GM18508 (cell line): ENCODE measurements around the gene GTF3A.
"Not testable (repeated sequence)": the region's sequence is repeated elsewhere in the genome, so short reads cannot be mapped to it uniquely, and the experiment has no call there.

ENCODE experiments used
- ATAC-seq: cut with Tn5 transposase; IDR thresholded peaks from one replicate; pipeline ENCODE4 v1.9.1; 2021; ENCODE audit warnings: moderate number of reproducible peaks; ENCODE audit not compliant: insufficient read depth, unreplicated experiment

The GTF3A gene

GRCh38 chr13:27424246-27425157 is at the start of gene GTF3A:
Gene GTF3A (plus strand): TSS chr13:27424619.
- peak; percentile 28 for ATAC-seq

GRCh38 chr13:27374650-27375049 is 49.8 kb upstream of the GTF3A start:
- ATAC-seq: no peak

DNA sequence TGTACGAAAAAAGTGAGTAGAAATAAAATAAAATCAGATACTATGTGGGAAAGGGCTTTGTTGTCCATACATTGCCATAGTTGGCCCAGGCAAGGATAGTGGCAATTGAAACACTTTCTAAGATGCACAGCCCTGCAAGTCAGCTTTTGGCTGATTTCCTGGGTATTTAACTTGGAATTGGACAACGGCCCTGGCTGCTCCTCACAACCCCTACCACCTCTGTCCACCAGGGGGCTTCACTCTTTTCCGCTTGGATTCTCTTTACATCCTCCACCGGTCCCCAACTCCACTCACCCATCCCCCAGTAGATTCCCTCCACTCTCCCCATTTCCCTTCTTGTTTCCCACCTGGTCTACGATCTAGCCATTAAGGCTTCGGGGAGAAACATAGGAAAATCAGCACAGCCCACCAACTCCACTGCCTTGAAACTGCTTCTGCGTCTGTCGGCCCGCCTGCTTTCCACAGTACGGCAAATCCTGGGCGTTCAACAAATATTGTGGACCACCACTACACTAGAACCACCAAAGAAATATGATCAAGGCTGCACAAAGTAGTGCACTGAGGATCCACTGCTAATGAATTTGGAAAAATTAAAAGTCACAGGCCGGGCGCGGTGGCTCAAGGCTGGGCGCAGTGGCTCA is 48.6 kb upstream of the GTF3A start:
- no peak for ATAC-seq

DNA sequence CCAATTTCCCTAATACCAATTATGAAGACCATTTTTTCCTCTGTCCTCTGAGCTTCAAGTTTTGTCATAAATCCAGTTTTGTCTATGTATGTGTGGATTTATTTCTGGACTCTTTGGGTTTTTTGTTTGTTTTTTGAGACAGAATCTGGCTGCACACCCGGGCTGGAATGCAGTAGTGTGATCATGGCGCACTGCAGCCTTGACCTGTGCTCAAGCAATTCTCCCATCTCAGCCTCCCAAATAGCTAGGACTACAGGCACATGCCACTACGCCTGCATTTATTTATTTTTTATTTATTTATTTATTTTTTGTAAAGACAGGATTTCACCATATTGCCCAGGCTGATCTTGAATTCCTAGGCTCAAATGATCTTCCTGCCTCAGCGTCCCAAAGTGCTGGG is 45.3 kb upstream of the GTF3A start:
- no peak for ATAC-seq

- ATAC-seq: no peak
Measured at GRCh38 chr13:27379694-27380641, 44.5 kb upstream of the GTF3A start.

DNA sequence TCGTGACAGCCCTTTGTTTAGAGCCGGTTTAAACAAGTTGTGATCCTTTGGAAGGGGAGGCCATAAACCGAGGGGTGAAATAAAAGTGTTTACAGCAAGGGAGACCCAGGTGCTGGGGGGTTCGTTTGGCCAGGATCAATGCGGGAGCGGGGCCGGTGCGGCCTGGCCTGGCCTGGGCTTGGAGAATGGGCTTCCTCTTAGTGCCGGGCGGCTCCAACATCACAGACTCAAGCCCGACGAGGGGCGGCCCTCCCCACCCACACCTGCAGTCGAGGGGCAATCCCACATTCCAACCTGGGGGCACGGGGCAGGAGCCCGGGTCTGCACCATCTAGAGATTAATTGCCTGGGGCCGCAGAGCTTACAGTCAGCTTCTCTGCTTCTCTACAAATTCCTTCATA is 42.8 kb upstream of the GTF3A start:
- no peak for ATAC-seq

DNA sequence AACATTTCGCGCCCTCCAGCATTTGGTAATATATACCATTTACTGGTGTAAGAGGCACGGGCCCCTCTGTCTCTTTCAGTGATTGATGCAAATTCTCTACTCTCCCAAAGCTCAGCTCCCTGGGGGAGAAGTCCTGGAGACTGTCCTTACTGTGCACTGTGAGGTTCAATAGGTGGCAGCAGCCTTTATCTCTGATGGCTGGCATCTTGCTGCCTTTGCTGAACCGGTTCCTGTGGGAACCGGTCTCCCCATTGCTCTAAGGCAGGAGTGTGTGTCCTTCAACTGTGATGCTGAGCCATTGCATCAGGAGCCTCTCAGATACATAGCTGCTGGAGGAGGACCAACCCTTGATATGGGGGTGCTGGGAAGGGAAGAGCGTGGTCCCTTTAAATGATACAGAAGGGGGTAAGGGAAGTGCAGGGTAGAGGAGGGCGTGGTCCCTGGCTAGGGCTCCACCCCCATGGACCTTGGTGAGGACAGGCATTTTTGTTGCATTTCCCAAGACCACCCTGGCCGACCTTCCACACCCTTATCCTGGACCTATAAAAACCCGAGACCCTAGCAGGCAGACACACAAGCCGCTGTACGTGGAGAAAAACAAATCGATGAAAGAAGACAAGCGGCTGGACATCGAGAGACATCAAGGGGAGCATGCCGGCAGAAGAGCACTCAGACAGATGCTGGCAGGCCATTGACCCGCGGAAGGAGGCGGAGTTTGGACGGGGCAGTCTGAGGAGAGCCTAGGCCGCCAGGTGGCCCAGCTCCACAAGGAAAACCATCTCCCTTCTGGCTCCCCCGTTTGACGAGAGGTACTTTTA is 41.1 kb upstream of the GTF3A start:
- no peak for ATAC-seq

DNA sequence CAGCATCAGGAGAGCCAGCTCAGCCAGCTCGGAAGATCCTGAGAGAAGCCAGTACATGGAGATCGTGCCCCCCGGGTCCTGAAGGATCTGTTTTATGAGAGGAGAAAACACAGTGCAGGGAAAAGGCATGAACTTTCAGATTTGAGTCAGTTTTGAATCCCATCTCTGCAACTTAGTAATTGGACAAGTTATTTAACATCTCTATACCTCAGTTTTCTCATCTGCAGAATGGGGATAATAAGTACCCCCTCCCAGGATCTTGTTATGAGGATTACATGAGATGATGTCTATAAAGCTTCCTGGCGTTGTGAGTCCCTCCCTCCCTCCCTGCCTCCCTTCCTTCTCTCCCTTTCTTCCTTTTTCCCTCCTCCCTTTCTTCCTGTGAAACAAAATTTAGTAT is 40.1 kb upstream of the GTF3A start:
- ATAC-seq: no peak

- no peak for ATAC-seq
Measured at GRCh38 chr13:27388241-27388640, 36.2 kb upstream of the GTF3A start.

GRCh38 chr13:27389891-27390290 is 34.5 kb upstream of the GTF3A start:
- no peak for ATAC-seq

DNA sequence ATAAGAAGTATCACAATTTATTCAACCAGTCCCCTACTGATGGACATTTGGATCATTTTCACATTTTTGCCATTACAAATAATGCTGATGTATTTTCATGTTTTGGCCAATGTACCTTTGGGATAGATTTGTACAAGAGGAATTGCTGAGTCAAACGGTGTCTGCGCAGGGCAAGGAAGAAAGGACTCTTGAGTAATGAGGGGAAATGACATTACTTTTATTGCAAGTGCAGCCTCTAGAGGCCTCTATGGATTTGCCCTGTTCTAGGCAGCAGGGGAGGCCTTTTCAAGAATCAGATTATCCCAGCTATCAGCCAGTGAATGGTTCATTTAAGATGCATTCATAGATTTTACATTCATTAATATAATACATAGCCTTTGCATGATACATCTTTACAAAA is 32.9 kb upstream of the GTF3A start:
- no peak for ATAC-seq

DNA sequence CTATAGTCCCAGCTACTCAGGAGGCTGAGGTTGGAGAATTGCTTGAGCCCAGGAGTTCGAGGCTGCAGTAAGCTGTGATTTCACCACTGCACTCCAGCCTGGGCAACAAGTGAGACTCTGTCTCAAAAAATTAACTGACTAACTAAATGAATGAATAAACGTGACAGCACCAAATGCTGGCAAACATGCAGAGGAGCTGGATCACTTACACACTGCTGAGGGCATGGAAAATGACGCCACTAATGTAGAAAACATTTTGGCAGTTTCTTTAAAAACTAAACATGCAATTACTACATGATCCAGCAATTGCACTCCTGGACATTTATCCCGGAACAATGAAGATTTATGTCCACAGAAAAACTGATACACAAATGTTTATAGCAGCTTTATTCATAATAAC is 31.3 kb upstream of the GTF3A start:
- ATAC-seq: no peak

DNA sequence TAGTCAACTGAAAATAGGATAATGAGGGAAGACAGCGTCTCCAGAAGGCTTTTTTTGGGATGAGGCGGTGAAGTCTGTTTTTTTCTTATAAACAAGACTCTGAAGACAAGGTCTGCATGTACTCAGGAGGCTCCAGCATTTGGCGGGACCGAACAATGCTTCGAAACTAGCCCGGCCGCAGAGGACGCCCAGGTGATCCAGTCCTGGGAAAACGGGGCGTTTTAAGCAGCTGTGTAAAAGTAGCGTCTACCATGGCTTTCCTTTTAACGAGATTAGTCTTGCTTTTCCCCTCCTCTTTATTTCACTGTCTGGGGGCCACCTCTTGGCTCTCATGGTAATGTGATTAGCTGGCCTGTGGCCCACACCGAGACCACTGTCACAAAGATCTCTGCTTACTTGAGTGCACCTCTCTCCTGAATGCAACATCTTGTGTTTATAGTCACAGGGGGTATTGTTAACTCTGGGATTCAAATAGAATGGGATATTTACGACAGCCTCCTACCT is 29.4 kb upstream of the GTF3A start:
- ATAC-seq: no peak

DNA sequence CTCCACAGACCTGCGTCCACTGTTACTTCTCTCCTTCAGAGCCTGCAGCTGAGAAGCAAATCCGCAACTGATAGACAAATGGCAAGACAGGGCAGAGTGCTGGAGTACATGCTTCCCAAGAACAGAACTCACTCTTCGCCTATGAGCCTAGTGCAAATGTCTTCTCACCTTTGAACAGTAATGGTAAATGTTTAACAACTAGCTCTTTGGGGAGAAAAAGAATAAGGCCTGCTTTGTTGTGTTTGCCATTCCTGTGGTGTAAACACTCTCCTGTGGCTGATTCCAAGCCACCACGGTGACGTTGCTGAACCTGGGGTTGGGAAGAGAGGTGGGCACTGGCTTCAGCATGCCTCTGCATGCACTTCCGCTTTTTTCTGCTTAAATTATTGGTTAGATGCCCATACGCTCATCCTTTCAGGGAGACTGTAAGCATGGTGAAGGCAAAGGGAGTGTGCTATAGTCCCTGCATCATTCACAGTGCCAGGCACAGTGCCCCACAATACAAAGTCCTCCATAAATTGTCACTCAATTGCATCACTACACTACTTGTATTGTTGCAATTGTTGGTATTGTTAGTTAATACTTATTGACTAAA is 28.1 kb upstream of the GTF3A start:
- ATAC-seq: no peak

DNA sequence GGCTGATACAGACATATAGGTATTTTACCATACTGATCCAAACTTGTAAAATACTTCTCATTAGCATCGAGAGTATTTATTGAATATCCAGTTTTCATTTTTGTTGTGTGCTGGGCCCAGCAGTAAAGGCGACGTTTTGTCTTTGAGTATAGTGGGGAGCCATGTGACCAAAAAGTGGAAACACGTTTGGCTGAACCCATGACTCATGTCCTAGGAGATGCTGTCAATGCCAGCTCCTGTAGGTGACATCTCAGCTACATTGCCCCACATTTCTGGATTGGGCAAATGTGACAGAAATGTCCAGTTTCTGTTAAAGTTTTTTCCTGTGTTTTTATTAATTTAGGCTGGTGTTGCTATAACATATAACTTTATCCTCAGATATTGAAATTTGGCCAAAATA is 26.1 kb upstream of the GTF3A start:
- ATAC-seq: no peak

DNA sequence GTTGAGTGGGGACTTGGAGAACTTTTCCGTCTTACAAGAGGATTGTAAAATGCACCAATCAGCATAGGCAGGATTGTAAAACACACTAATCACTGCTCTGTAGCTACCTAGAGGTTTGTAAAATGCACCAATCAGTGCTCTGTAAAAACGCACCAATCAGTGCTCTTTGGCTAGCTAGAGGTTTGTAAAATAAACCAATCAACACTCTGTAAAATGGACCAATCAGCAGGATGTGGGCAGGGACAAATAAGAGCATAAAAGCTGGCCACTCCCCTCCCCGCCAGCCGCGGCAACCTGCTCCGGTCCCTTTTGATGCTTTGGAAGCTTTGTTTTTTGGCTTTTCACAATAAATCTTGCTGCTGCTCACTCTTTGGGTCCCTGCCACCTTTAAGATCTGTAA is 24.0 kb upstream of the GTF3A start:
- ATAC-seq: not testable (repeated sequence)

GRCh38 chr13:27401210-27401609 is 23.2 kb upstream of the GTF3A start:
- no peak for ATAC-seq

- no peak for ATAC-seq
Measured at GRCh38 chr13:27403203-27403678, 21.2 kb upstream of the GTF3A start.

DNA sequence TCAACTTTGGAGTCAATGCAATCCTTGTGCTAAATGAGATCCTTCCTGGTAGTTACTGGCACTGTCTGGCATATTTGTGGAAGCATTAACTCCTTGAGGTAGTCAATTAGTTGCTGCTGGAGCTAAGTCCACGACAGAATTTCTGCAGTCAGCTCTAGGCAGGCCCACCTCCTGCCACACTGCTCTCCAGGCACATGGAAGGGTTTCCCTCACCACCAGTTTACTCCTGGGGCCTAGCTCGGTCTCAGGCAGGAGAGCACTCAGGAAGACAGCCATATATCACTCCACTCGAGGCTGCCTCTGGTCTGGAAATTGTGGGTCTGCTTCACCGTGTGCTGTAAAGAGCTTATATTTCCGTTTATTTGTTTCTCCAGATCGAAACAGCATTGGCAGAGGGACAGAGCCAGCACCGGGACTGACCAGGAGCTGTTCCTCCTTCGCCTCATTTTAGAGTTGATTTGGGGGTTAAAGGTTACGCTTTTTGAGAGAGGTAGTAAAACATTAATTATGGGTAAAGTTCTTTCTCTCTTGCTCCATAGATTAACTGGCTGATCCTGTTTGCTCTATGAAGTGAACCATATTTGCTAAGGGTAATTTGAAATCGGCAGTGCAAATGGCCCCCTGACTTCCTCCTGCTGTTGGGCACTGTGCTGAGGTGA is 20.6 kb upstream of the GTF3A start:
- ATAC-seq: no peak
